HG03139 (cell line): ENCODE data around the gene CCDC74A.
"Not testable (repeated sequence)": the region's sequence is repeated elsewhere in the genome, so short reads cannot be mapped to it uniquely, and the experiment has no call there.

ENCODE experiments used
- ATAC-seq: cut with Tn5 transposase; IDR thresholded peaks from one replicate; pipeline ENCODE4 v1.9.1; 2021; ENCODE audit not compliant: unreplicated experiment

CCDC74A gene

GRCh38 chr2:131556998-131557397 lies 29.3 kb downstream of the CCDC74A start:
- ATAC-seq = no peak

DNA sequence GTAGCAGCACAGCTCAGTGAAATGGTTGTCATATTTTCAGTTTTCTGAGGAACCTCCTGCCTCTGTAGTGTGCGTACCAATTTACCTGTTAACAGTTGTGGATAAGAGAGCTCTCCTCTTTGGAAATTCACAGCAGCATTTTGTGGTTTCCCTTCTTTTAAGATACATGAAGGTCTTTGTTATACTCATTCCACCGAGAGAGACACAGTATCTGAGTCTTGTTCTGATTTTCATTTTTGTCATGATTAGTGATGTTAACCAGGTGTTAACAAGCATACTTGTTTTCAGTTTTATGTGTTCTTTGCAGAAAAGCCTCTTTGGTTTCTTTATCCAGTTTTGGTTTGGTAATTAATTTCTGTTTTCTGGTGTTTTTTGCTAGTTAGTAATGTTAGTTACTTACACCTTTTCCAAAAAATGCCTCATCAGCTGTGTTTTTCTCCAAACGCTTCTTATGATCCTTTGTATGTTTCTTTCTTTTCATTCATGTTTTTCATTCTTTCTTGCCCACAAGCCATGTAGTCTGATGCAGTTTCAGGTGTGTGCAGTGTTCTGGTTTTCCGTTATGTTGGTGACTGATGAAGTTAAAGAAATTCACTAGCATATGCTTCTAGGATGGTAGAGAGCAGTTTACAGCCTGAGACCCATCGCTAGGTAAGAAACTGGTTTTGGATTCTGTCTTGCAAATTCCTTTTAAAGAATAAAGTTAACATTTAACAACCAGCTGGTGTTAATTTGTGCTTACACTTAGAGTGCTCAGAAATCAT lies 30.1 kb downstream of the CCDC74A start:
- no peak for ATAC-seq

GRCh38 chr2:131566371-131566770 lies 38.7 kb downstream of the CCDC74A start:
- ATAC-seq = no peak

DNA sequence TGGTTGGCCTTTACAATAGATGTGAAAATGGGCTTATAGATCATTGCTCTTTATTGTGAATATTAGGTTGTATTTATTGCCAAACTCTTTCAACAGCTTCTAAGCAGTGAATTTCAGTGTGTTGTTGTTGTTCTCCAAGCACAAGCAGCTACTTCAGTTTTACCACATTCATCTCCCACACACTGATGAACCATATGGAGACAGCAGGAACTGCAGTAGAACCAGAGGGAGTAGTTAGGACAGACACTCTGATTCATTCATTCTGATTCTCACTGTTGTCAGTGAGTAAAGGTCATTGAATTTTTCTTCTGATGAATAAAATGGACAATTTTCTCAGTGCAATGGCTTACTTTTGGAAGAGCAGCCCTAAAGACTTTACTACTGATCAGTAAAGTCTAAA lies 40.2 kb downstream of the CCDC74A start:
- no peak for ATAC-seq

DNA sequence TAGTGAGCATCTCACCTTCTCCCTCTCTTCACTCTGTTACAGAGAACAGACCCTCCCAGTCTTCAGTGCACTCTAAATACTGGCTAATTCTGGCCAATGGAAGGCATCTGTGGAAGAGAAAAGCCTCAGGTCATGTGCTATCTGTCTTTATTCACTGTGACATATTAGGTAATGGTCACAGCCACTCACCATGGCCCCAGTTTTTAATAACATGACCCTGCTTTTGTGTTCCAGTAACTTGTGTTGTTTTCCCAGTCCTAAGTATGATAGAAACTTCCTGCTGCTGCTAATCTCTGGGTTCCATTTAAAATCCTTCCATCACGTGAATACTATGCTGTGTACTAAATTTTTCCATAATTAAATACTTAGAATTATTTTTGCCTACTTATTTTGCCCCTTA lies 40.7 kb downstream of the CCDC74A start:
- not testable (repeated sequence) for ATAC-seq

- no peak for ATAC-seq
These were observed 44.5 kb downstream of the CCDC74A start for GRCh38 chr2:131572175-131572574.

DNA sequence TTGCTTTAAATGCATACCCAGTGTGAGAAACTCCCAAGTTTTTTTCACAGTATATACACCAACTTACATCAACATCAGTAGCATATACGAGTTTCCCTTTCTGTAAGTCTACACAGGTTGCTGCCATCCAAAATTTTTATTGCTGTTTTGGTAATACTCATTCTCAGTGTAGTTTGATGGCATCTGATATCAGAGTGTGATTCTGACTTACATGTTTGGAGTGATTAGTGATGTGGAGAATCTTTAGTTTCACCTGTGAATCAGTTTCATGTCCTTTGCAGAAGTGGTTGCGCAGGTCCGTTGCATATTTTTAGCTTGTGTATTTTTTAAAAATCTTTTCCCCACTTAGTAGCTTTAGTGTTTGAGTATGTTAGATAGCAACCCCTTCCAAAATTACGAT lies 50.1 kb downstream of the CCDC74A start:
- ATAC-seq = no peak

- ATAC-seq = no peak
These were observed 52.5 kb downstream of the CCDC74A start for GRCh38 chr2:131580187-131580586.
